Progenitor cell of endocrine pancreas (in vitro differentiated cells): ENCODE results near the gene SLC39A1. TPM values are rescaled to one million over a fixed set of nuclear protein-coding genes. Genes with fewer than 3 reads are reported as not detected.
"Not testable (repeated sequence)": the region's sequence is repeated elsewhere in the genome, so short reads cannot be mapped to it uniquely, and the experiment has no call there.

Experiments
- DNase-seq: peaks from one replicate; pipeline ENCODE4 v3.0.0; 2021; ENCODE audit warnings: low spot score; ENCODE audit not compliant: unreplicated experiment
- H3K27ac Mint-ChIP-seq: 2 replicates; pipeline ENCODE4 v1.8.0; 2021; ENCODE audit warnings: mild to moderate bottlenecking, moderate library complexity, mixed read lengths
- H3K27me3 Mint-ChIP-seq: 2 replicates; pipeline ENCODE4 v1.8.0; 2021; ENCODE audit warnings: mixed read lengths
- H3K36me3 Mint-ChIP-seq: 2 replicates; pipeline ENCODE4 v1.8.0; 2022; ENCODE audit warnings: mixed read lengths; ENCODE audit not compliant: insufficient read depth
- H3K4me1 Mint-ChIP-seq: 2 replicates; pipeline ENCODE4 v1.8.0; 2021; ENCODE audit warnings: low read depth, mixed read lengths
- H3K4me3 Mint-ChIP-seq: 2 replicates; pipeline ENCODE4 v1.8.0; 2021; ENCODE audit warnings: low read depth, mild to moderate bottlenecking, moderate library complexity, mixed read lengths
- H3K9me3 Mint-ChIP-seq: 2 replicates; pipeline ENCODE4 v1.8.0; 2021; ENCODE audit warnings: low read depth, mixed read lengths
- total RNA-seq: library from RNA; stranded (reverse); gene quantifications from 2 replicates; pipeline ENCODE4 v1.2.1, GENCODE V29; 2021
- TF ChIP-seq, protein P1 (sequence below): fragments of 200-600 bp; sonication (generic); IDR thresholded peaks from one replicate; pipeline ENCODE4 v1.5.0; 2021; ENCODE audit warnings: antibody characterized with exemption, mild to moderate bottlenecking; ENCODE audit not compliant: unreplicated experiment

Gene SLC39A1
- total RNA-seq, 1 donor from 2014 or later: 70.6 TPM

DNA sequence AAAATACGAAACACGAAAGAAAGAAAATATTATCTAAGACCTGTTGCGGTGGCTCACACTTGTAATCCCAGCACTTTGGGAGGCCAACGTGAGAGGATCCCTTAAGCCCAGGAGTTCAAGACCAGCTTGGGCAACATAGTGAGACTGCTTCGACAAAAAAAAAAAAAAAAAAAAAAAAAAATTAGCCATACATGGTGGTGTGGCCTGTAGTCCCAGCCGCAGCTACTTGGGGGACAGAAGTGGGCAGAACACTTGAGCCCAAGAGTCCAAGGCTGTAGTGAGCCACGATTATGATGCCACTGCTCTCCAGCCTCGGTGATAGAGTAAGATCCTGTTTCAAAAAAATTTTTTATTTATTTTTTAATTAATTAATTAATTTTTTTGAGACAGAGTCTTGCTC, 24.3 kb upstream of the SLC39A1 start:
- Mint-ChIP-seq H3K36me3 (peaks cover 20% of the 10 kb centered on the region), H3K4me3 (no peak overlapping the region), H3K27ac (peak overlapping the region; percentile 46)

DNA sequence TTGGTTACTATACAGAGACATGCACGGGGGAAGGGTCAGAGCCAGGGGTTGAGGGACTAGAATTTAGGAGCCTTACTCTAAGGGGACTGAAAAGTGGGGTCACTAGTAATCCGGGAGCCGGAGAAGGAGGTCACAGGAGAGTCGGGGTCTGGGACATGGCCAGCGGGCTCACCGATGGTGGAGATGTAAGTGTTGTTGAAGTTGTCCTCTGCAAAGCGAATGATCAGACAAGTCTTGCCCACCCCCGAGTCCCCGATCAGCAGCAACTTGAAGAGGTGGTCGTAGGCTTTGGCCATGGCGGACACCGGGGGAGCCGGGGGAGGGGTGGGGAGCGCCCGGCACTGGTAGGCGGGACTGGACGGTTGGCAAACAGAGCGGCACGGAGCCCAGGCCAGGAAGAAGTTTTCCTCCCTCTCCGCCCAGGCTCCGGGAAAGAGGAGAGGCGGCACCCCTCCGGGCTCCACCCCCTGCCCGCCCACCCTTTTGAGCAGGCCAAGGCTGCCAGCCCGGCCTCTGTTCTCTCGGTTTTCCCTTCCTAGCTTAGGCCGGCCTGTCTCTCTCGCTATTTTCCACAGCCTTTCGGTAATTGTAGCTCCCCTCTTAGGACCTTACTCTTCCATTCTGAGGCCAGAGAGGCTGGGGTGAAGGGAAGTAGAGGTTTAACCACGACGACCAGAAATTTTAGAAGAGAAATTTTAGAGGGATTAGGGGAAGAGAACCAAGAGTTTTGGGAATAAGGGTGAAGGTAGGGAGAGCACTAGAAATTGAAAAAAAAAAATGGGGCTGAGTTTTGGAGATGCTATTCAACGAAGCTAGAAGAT, 22.8 kb upstream of the SLC39A1 start, which contains the start of gene RAB13:
Gene RAB13, minus strand, starts transcription at position 399 of the 821 bp plus-strand sequence. Its CDS starts 103 bp downstream, at position 296.
- H3K4me1 Mint-ChIP-seq: peaks cover 22% of the 10 kb centered on the region
- peaks cover 9% of the 10 kb centered on the region for H3K36me3 Mint-ChIP-seq
- TF ChIP-seq, protein P1, sequence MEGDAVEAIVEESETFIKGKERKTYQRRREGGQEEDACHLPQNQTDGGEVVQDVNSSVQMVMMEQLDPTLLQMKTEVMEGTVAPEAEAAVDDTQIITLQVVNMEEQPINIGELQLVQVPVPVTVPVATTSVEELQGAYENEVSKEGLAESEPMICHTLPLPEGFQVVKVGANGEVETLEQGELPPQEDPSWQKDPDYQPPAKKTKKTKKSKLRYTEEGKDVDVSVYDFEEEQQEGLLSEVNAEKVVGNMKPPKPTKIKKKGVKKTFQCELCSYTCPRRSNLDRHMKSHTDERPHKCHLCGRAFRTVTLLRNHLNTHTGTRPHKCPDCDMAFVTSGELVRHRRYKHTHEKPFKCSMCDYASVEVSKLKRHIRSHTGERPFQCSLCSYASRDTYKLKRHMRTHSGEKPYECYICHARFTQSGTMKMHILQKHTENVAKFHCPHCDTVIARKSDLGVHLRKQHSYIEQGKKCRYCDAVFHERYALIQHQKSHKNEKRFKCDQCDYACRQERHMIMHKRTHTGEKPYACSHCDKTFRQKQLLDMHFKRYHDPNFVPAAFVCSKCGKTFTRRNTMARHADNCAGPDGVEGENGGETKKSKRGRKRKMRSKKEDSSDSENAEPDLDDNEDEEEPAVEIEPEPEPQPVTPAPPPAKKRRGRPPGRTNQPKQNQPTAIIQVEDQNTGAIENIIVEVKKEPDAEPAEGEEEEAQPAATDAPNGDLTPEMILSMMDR: no peak

More for the DNA sequence above, 24.3 kb upstream of the SLC39A1 start:
- Mint-ChIP-seq H3K9me3 (no peaks in the 10 kb centered on the region), H3K27me3 (no peaks in the 10 kb centered on the region), H3K4me1 (peaks cover 33% of the 10 kb centered on the region)
- DNase-seq: no peak
- TF ChIP-seq, protein P1: no peak

DNA sequence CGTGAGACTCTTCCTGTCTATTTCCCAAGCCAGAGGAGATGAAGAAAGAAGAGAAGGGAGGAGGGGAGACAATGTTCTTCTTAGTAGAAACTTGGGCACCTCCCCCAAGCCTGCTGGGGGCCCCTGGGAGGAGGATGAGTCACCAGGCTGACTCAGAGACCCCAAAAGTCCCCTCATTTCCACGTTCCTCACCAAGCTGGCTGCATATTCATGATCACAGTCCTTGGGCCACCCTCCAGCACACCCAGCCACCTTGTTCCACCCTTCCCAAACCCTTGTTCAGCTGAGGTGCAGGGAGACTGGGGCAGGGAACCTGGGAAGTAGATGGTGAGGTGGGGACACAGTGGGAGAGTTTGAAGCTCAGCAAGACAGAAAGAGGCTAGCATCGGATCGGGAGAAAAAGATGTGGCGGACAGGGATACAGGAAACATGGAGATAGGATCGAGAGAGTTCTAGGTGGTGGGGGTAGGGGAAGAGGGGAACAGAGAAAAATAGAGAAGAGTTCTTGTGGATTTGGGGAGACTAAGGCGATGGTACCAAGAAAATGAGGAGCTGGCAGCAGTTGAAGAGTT, 22.1 kb upstream of the SLC39A1 start:
- no peak for DNase-seq
- TF ChIP-seq, protein P1: no peak
- Mint-ChIP-seq H3K27me3 (no peaks in the 10 kb centered on the region), H3K27ac (peak overlapping the region; percentile 92), H3K4me1 (peaks cover 20% of the 10 kb centered on the region), H3K4me3 (peak overlapping the region; percentile 95), H3K36me3 (peaks cover 8% of the 10 kb centered on the region), H3K9me3 (no peaks in the 10 kb centered on the region)

More for the DNA sequence above, 22.8 kb upstream of the SLC39A1 start, which contains the start of gene RAB13:
- no peaks in the 10 kb centered on the region for H3K9me3 Mint-ChIP-seq
- DNase-seq: peak; percentile 65
- peak within 1 kb of the TSS; percentile 95 for H3K4me3 Mint-ChIP-seq
- no peaks in the 10 kb centered on the region for H3K27me3 Mint-ChIP-seq
- H3K27ac Mint-ChIP-seq: peak within 1 kb of the TSS; percentile 95

DNA sequence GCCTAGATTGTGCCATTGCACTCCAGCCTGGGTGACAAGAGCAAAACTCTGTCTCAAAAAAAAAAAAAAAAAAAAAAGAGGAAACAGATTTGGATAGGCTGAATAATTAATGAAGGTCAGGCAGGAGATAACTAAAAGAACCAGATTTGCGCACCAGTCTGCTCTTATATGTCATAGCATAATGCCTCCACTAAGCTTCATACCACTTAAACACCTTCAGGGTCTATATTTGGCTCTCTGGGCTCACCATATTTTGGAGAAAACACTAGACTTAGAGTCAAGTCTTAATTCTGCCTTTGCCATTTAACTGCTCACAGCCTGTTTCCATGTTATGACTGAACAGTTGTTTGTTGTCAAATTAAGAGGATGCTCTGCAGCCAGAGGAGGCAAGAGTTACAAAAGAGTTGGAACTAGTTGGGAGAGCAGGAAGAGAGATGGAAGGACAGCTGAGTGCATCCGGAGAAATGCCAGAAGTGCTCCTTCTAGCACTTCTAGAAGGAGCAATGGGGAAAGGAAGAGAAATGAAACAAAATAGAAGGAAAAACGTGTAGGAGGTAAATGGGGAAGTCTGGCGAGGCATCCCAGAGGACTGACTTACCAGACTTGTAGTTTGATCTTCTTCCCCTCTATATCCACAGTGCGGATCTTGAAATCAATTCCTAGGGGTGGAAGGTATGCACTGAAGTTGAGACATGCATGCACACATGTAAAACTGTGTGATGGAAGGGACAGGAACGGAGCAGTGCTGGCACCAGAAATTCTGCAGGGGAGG, 21.0 kb upstream of the SLC39A1 start:
- Mint-ChIP-seq H3K27ac (no peak overlapping the region), H3K36me3 (peaks cover 8% of the 10 kb centered on the region), H3K27me3 (no peaks in the 10 kb centered on the region), H3K9me3 (no peaks in the 10 kb centered on the region), H3K4me3 (peak overlapping the region; percentile 25), H3K4me1 (peaks cover 19% of the 10 kb centered on the region)
- DNase-seq: no peak
- TF ChIP-seq, protein P1: no peak

DNA sequence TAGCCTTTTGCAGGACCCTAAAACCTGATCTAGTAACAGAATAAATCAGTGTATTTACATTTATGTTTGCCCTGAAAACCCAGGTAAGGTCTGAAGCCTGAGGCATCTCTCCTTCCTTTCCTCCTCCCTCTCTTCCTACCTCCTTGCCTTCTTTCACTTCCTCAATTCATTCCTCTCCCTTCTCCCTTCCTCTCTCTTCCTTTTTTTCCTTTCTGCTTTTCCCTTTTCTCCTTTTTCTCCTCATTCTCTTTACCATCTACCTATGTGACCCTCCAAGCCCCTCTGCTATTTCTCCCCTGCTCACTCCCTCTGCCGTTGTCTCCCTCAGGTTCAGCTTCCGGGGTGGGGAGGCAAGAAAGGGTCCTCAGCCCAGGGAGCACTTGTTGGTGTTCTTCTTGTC, 18.4 kb upstream of the SLC39A1 start:
- not testable (repeated sequence) for H3K27me3 Mint-ChIP-seq, H3K36me3 Mint-ChIP-seq, H3K4me3 Mint-ChIP-seq, H3K9me3 Mint-ChIP-seq, DNase-seq
- H3K4me1 Mint-ChIP-seq: peaks cover 25% of the 10 kb centered on the region
- peak overlapping the region; percentile 92 for H3K27ac Mint-ChIP-seq

DNA sequence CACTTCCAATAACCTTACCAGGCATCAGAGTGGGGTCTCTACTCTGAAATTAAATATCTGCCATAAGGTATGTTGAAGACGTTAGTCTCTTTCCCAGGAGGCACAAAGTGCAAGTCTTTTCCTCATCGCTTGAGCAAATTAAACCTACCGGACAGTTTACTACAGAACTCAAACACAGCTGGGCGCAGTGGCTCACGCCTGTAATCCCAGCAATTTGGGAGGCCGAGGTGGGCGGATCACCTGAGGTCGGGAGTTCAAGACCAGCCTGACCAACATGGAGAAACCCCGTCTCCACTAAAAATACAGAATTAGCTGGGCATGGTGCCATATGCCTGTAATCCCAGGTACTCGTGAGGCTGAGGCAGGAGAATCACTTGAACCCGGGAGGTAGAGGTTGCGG, 15.8 kb upstream of the SLC39A1 start:
- not testable (repeated sequence) for H3K9me3 Mint-ChIP-seq, H3K27ac Mint-ChIP-seq, H3K36me3 Mint-ChIP-seq, DNase-seq, H3K27me3 Mint-ChIP-seq
- H3K4me1 Mint-ChIP-seq: peaks cover 19% of the 10 kb centered on the region
- peak overlapping the region; percentile 96 for H3K4me3 Mint-ChIP-seq
